ENCODE results near the gene BBLN.

The BBLN gene

DNA sequence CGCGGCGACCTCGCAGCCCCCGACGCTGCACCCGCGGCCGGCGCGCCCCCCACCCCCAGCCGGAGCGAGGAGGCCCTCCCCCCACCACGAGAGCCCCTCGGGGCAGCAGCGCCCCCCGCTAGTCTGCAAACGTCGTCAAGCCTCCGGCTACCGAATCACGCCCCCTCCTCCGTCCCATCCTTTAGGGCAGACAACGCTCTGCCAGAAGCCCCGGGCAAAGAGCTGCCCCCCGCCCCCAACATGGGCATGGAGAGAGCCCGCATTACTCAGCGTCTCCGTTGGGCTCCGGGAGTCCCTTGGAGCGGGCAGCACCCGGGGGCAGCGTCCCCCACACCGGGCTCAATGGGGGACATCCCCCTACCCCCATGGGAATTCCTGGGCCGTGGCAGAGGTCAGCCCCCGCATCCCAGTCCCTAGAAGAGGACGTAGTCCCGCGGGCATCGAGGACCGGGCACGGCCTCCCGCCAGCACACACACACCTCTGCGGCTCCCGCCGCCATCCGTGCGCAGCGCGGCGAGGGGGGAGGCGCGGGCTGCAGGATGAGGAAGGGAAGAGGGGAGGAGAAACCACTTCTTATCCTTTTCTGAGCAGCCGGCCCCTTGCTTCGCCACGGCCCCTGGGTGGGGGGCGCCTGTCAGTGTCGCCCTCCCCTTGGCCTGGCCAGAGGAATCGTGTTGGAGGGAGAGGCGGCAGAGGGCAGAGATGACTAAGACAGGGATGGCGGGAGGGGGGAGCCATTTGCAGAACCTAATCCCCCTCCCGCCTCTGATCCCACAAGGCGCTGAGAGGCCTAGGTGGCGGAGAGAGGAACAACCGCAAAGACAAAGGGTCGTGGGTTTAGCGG, 43.9 kb downstream of the BBLN start:
- TF ChIP-seq, protein P1, sequence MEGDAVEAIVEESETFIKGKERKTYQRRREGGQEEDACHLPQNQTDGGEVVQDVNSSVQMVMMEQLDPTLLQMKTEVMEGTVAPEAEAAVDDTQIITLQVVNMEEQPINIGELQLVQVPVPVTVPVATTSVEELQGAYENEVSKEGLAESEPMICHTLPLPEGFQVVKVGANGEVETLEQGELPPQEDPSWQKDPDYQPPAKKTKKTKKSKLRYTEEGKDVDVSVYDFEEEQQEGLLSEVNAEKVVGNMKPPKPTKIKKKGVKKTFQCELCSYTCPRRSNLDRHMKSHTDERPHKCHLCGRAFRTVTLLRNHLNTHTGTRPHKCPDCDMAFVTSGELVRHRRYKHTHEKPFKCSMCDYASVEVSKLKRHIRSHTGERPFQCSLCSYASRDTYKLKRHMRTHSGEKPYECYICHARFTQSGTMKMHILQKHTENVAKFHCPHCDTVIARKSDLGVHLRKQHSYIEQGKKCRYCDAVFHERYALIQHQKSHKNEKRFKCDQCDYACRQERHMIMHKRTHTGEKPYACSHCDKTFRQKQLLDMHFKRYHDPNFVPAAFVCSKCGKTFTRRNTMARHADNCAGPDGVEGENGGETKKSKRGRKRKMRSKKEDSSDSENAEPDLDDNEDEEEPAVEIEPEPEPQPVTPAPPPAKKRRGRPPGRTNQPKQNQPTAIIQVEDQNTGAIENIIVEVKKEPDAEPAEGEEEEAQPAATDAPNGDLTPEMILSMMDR (IDR thresholded peaks at IDR 0.05) = no peak

DNA sequence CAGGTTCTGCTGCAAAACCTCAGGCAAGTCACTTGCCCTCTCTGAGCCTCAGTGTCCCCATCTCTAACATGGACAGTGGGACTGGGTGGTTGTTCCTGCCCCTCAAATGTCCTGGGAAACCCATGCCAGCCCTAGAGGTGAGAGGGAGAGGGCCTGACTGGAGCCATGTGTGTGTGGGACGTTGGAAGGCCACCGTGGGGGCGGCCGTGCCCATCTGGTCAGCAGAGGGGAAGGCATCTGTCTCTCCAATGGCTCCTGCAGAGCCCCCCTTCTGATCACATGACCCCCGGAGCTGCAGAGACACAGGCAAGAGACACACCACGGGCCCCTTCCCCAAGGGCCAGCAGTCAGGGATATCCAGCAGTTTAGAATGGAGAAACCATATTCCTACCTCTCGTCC, 44.8 kb downstream of the BBLN start:
- TF ChIP-seq, protein P1 (IDR thresholded peaks at IDR 0.05) = no peak

DNA sequence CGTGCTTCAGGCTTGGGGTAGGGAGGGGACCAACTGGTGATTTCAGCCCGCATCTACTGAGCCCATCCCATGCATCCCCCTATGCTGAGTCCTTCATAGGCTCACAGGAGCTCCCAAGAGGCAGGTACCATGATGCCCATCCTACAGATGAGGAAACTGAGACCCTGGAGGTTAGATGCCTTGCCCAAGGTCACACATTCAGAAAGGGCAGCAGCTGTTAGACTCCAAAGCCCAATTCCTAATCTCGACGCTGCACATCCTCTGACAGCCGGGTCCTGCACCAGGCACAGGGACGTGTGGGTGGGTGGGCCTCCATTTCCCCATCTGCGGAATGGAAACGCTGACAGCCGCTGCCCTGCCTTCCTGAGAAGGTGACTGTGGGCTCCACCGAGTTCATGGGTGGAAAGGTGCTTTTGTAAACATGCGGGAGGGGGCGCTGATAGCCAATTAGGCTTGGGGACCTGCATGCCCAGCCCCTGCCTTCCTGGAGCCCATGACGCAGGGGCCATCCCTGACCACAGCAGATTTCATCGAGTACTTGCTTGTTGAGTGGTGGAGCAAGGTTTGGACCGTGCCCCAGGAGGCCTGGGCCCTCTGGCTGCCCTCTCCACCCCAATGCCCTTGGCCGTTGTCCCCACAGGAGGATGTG, 45.4 kb downstream of the BBLN start:
- TF ChIP-seq, protein P1 (IDR thresholded peaks at IDR 0.05) = no peak

DNA sequence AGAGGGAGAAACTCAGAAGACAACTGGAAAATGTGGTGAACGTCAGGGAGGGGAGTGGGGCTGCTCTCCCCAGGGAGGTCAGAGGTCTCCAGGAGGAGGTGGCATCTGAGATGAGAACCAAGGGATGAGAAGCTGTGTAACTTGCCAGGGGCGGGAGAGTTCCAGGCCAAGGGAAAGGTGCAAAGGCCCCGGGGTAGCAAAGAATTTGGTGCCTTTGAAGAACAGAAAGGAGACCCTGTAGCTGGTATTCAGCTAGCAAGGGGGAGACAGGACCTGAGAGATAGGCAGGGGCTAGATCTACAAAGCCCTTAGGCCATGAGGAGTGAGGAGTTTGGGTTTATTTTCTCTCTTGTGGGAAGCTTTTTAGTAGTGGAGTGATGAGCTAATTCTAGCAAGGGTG, 46.4 kb downstream of the BBLN start:
- TF ChIP-seq, protein P1 (IDR thresholded peaks at IDR 0.05) = no peak

DNA sequence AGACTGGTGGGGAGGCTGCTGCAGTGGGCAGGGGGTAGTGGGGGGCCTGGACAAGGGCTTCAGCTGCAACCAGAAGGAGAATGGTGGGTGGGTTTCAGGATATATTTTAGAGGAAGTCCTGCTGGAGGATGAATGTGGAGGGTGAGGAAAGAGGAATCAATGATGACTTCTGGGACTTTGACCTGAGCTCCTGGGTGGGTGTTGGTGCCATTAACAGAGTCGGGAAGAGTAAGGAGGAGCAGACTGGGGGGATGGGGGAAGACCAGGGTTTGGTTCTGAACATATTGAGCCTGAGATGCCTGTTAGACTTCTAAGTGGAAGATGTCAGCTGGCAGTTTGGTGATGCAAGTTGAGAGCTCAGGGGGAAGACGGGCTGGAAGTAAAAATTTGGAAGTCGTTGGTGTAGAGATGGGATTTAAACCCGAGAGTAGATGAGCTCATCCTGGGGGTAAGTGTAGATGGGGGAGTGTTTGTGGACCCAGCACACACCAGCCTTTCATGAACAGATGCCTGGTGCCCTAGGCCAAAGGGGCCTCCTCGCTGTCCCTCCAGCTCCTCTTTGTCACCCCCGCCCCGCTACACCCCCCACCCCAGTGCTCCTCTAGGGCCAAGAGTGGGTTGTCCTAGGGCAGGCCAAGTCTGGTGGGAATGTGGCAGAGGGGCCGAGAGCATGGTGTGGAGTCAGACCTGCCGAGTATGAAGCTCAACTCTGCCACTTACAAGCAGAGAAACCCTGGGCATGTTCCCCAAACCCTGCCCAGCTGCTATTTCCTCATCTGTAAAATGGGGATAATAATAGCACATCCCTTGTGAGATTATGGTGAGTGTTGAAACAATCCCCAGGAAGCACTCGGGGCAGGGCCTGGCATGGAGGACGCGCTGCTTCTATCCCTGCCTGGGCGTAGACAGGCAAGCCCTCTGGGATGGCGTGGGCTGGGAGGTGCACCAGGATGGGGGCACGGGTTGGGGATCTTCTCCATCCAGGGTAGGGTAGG, 47.1 kb downstream of the BBLN start:
- TF ChIP-seq, protein P1 (IDR thresholded peaks at IDR 0.05) = no peak

DNA sequence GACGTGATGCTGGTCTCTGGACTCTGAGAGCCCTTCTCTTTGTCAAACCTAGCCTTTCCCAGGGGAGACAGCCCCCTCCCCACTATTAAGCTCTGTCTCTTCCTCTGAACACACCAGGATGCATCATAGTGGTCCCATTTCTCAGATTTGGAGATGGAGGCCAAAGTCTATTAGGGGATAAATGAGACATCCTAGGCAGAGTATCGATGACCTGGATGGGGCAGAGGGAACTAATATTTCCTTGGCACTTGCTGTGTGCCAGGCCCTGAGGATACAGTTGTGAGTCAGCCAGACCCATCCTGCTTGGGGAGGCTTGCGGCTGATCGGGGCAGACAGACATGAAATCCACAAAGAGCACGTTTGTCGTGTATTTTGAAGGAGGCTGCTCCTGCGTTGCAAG, 48.3 kb downstream of the BBLN start:
- TF ChIP-seq, protein P1 (IDR thresholded peaks at IDR 0.05) = no peak

All from LNCAP (cell line).